Adipose tissue (tissue), 3 donors: Measurements from ENCODE around the gene GSC2. TPM values are rescaled to one million over a fixed set of nuclear protein-coding genes. Genes with fewer than 3 reads are reported as not detected.

Experiments
- H3K27ac ChIP-seq: one replicate; pipeline ENCODE4 v1.5.1; 2013; ENCODE audit warnings: low read depth, low read length
- WGBS, 3 donors: extraction: QIAGEN DNeasy Blood & Tissue Kit; methylation state at CpG; one replicate each; pipeline ENCODE4 v1.1.7; 2013; 5-methylcytosine and 5-hydroxymethylcytosine counted together
- polyA plus RNA-seq, 3 donors: library from polyadenylated mRNA; stranded (reverse); fragments of 200-250 nt; gene quantifications; one replicate each; pipeline ENCODE4 v1.2.3, GENCODE V29; 2013
- donor health status: healthy with polysubstance abuse.
- donor health status: Bipolar disorder and iron deficiency.
- donor health status: healthy.

GSC2 gene
- polyA plus RNA-seq, 3 donors = not detected

DNA sequence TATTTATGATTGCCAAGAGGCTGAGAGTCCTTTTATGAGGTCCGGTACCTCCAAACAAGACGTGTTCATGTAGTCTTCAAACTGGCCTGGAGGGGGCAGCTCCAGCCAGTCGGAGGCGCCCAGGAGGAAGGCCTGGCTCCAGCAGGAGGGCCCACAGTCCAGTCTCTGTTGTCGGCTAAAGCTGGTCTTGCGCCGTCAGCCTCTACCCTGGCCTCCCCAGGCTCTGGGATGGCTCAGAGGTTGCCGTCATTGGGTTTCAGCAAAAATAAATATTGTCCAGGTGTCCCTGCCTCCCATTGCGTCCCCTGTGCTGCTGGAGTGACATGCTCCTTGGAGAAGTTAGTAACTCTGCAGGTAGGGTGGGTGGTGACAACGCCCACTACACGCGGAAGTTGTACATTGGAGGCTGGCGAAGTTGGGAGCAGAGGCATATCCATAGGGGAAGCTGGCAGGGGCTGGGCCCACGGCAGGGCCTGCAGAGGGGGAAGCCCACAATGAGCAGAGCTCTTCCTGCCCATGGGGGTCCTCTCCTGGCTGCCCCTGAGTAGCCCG lies 29.5 kb upstream of the GSC2 start:
- 25 to 37% (median 32%) methylated on average over 15 of the region's 15 CpGs for WGBS, 3 donors
- H3K27ac ChIP-seq = no peak overlapping the region

DNA sequence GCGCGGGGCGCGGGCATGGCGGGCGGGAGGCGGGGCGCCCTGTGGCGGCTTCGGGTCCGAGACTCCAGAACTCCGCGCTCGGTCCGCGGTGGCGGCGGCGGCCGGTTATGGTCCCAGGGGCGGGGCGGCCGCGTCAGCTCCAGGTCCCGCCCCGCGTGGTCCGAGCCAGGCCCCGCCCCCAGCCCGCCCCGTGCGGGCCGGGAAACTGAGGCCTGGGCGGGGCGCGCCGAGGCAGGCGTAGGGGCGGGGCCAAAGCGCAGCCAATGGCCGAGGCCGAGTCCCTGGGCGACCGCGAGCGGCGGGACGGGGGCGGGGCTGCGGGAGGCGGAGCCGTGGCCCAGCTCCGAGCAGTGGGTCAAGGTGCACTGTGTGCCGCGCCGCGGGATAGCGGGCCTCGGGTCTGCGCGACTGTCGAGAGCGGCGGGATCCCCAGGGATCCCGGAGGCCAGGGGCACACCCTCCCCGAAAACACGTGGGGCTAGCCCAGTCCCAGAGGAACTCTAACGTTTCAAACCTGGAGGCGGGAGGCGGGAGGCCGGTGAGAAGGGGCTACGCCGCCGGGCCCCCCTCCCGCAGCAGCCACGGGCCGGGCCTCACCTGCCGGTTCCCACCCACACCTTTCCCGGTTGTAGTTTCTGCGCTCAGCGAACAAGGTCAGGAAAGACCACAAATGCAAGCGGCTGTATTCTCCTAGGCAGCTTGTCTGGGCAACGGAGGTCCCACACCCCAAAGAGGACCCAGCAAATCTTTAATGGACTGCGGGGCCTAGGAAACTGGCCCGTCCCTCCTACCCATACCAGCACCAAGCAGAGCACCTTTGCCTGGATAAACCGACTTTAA lies 28.8 kb upstream of the GSC2 start, which contains the start of gene SLC25A1:
SLC25A1 (minus strand) TSS at position 80 of the 840 bp plus-strand sequence; CDS start at position 17, 63 bp downstream.
- no peak within 1 kb of the TSS for H3K27ac ChIP-seq

DNA sequence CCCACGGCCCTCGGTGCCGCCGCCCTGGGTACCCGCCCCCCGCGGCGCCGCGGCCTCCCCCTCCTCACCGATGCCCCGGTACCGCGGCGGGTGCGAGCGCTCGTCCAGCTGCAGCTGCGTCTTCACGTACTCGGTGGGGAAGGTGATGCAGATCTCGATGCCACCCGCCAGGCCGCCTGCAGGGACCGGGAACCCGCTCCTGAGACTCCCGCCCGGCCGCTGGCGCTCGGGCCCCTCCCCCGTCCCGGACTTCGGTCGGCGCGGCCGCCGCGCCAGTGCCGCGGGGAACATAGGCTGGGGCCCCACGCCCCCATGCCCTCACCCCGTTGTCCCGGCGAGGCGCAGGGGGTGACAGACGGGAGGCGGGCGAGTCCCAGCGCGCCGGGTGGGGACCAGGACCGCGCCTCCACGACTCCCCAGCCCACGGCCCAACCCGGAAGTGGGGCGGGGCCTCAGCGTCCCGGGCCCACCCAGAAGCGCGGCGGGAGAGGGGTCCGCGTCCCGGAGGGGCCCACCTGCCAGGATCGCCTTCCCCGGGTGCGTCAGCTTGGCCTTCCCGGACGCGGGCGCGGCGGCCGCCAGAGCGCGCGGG lies 28.1 kb upstream of the GSC2 start:
- WGBS, 3 donors = 0 to 1% (median 1%) methylated on average over 49 to 80 of the region's 80 CpGs
- H3K27ac ChIP-seq = no peak overlapping the region

More for the DNA sequence above, 28.8 kb upstream of the GSC2 start, which contains the start of gene SLC25A1:
- WGBS, 3 donors = 0 to 1% (median 1%) methylated on average over 67 to 86 of the region's 86 CpGs

DNA sequence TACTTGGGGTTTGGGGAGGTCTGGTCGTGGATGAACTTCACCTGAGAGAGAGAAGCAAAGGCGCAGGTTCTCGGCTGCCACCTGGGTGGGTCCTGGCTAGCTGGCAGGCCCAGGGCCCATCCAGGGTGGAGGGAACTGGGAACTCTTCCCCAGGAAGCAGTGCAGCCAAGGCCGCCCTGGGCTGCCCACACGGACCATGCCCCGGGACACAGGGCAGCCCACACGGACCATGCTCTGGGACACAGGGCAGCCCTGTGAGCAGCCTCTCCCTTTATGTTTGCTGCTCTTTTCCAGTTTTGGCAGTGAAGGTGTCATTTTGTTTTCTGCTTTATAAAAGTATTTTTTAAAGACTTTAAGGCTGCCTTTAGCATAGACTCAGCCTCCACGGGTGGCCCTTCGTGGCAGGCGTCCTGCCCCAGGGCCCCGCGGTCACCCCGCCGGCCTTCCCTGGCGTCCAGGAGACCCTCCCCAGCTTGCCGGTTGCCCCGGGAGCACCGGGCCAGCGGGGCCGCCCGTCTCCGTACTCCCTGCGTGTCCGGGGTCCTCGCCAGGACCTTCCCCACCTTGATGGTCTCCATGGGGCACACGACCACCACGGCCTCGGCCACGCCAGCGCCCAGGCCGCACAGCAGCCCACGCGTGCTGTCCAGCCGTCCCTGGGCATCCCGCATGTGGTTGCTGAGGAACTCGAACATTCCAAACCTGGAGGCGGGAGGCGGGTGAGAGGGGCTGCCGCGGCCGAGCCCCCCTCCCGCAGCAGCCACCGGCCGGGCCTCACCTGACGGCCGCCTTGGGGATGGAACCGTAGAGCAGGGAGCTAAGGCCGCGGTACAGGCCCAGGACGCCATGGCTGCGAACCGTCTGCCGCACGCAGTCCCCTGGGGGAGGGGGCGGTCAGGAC lies 27.3 kb upstream of the GSC2 start:
- WGBS, 3 donors = 27 to 33% (median 28%) methylated on average over 54 to 55 of the region's 55 CpGs
- no peak overlapping the region for H3K27ac ChIP-seq

DNA sequence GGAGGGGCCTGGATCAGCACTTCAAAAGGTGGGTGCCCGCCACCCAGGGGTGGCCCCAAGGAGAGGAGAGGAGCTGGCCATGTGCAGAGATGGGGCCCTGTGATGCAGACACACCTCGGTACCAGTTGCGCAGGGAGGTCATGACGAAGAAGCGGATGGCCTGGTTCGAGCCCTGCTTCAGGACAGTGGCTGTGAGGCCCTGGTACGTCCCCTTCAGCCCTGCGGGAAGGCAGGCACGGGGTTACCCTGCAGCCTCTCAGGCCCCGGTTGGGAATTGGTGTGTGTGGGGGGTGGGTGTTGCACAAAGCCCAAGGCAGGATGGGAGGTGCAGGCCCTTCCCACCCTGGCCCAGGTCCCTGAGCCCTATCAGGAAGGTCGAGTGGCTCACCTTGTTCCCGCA lies 26.6 kb upstream of the GSC2 start:
- WGBS, 3 donors = 75 to 85% (median 78%) methylated on average over 12 of the region's 12 CpGs
- no peak overlapping the region for H3K27ac ChIP-seq

DNA sequence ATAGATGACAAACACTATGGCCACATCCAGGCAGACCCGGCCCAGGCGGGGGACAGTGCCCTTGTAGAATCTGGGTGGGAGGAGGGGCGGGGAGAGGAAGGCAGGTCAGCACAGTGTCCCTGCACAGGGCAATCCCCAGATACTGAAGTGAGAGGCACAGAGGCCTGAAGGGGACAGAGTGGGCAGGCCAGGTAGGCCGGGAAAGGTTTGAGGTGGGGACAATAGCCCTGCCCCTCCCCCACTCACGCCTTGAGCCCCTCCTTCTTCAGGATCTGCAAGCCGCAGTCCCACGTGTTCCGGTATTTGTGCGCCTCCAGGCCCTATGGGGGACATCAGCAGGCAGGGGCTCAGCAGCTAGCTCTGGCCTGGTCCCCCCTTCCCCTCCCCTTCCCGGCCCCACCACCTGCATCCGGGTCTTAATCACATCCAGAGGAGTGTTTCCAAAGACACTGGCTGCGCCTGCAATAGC lies 26.1 kb upstream of the GSC2 start:
- no peak overlapping the region for H3K27ac ChIP-seq

DNA sequence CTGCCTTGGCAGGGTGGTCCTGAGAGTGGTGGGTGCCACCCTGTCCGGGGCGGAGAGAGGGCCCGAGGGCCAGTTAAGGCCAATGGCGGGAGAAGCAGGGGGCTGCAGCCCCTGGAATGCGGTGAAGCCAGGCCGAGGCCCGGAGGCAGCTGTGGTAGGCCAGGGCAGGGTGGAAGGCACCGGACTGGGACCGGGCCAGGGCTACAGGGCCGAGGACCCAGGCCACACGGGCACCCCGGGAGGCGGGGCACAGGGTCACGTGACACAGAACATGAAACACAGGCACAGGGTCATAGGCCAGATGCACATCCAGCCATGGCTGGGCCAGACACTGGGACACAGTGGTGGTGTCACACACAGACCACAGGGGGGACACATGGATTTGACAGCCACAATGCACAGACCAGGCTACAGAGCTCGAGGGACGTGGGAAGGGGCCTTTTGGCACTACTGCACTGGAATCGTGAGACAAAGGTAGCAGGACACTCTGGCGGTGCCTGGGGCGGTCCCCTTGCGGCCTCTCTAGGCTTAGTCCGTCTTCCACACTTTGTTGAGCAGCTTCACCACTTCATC lies 25.6 kb upstream of the GSC2 start:
- H3K27ac ChIP-seq = no peak overlapping the region
- WGBS, 3 donors = 70 to 86% (median 78%) methylated on average over 17 to 21 of the region's 21 CpGs

More for the DNA sequence above, 26.1 kb upstream of the GSC2 start:
- WGBS, 3 donors = 68 to 78% (median 76%) methylated on average over 8 to 12 of the region's 12 CpGs

DNA sequence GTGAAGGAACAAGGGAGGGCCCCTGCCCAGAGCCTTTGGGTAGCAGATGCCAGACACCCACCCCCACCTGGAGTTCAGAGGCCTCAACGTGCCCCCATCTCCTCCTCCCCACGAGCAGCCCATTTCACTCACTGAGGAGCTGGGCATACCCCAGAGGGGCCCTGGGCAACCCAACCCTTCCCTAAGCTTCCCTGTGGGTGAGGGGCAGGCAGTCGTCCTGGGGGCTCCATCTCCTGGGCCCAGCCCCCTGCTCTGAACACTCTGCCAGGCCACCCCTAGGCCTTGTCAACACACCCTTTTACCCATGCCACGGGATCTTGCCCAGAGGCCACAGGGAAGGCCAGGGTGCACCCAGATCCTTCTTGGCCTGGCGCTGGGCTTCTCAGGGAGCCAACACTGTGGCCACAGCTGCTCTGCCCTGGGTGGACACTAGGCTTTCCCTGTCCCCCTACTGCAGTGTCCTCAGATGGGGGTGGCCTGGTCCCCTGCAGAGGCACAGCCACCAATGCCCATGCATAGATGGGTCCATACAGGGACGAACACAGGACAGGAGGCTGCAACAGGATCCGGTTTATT lies 25.0 kb upstream of the GSC2 start:
- WGBS, 3 donors = 67 to 76% (median 68%) methylated on average over 7 of the region's 7 CpGs
- H3K27ac ChIP-seq = no peak overlapping the region

DNA sequence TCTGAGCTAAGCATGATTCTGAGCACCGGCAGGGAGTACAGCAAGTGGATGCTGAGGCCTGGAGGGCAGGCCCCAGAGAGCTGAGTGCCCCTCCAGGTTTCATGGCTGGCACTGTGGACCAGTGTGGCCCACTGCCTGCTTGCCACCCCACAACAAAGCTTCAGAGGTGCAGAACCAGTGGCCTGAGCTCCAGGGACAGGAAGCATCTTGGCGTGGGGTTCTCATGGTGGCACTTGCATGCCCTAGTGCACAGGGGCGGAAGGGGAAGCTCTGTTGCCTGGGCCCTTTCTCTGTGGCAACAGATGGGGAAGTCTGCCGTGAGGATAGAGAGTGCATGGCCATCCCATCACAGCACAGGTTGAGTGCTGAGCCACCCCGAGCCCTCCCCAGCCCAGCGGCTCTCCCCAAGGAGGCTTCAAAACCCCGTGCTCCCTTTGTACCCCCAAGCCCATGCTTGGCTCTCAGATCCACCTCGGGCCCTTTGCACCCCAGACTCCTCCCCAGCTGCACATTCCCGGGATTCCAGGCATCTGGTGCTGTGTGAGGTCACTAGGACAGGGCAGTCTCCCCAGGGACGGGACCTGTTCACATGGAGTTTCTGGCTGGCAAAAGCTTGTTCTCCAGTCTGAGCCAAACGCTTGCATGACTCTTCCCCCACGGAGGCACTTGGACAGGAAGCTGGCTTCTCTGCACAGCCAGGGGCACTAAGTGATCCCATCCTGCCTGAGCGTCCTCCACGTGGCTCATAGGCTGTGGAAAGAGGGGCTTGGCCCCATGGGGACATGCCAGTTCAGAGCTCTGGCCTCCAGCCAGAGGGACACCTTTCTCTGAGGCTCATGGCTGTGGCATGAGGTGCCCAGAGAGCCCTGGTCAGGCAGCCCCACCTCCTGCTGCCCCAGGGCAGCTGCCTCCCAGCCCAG lies 24.3 kb upstream of the GSC2 start:
- no peak overlapping the region for H3K27ac ChIP-seq
- 38 to 46% (median 39%) methylated on average over 14 of the region's 14 CpGs for WGBS, 3 donors

DNA sequence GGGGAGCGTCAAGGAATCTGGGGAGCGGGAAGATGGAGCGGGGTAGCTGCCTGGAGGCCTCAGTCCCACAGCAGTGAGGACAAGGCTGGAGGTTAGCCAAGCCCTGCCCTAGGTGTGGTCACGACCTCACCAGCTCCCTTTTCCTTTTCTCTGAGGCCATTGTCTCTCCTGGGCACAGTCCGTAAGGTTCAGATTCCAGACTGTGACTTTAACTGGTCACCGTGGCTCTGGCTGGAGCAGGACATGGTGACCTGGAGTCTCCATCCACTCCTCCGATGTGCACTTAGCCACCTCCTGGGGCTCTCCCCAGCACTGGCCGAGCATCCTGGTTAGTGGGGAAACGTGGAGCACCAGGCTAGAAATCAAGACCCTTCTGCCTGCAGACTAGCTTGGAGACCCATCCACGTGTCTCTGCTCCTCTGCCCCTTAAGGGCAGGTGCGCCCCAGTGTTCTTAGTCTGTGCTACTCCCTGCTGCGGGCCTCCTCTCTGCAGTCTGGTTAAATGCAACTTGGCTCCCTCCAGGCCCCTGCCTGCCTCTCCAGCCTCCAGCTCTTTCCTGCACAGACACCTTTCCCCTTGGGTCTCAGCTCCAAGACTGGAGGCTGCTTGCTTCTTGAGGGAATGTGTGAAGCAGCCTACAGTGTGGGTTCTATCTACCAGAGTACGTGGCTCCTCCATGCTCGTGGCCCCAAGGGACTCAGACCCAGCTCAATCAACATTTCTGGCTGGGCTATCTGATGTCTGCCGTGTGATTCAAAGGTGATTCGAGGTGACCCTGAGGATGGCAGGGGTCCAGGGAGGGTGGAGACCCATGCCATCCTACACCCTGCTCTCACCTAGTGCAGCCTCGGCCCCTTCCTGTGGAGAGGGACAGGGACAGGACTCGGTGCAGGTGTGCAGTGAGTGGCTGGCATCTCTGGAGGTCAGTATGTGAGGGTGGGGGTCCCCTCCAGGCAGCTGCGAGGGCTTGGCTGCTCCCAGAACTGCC lies 23.2 kb upstream of the GSC2 start:
- H3K27ac ChIP-seq = no peak overlapping the region
- WGBS, 3 donors = 63 to 75% (median 64%) methylated on average over 19 of the region's 19 CpGs

DNA sequence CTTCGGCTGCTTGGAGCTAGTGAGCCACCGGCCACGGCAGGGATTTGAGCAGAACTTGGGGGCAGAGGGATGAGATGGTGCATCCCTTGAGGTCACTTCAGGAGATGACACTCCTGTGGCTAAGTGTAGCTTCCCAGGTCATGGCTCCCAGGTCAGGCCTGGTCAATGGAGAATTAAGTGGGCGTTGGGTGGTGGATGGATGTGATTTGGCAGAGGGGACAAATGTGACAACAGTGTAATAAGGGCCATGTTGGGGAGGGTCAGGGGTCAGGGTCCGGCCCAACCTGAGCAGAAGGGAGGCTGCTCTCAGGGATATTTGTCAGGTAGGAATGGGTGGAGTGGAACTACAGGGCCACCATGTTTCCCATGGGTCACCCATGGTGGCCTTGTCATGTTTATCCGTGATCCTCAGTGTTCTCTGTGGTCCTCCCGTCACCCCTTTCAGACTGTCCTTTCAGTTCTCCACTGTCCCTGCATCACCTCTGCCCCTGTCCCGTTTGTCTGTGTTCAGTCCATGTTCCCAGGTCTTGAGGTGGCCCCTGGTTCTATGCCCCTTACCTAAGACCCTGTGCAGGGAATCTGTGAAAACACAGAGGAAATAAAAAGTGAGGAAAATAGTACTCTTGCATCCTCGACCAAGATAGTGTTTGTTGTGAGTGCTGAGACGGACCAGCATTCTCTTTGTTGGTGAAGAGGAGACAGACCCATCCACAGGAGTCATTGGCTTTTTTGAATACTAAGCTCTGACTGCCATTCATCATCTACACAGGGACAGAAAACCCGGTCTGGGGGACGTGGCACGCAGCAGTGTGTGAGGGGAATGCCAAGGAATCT lies 22.3 kb upstream of the GSC2 start:
- 34 to 39% (median 35%) methylated on average over 13 of the region's 13 CpGs for WGBS, 3 donors
- H3K27ac ChIP-seq = no peak overlapping the region

DNA sequence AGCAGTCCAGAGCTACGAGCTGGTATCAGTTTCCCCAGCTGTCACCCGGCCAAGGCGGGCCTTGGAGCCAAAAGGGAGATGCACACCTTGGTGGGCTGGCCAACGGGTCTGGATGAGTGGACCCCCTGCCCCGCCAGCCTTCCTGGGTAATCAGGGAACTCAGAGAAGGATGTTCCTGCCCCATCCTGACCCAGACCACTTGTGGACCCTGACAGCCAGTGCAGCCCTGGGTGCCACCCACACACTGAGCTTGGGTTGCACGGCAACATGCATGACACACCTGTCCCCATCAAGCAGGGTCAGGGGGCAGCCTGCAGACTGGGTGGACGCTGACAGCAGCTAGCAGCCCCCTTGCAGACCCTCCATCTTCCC lies 19.8 kb upstream of the GSC2 start:
- WGBS, 3 donors = 35 to 55% (median 44%) methylated on average over 7 of the region's 7 CpGs
- H3K27ac ChIP-seq = no peak overlapping the region

DNA sequence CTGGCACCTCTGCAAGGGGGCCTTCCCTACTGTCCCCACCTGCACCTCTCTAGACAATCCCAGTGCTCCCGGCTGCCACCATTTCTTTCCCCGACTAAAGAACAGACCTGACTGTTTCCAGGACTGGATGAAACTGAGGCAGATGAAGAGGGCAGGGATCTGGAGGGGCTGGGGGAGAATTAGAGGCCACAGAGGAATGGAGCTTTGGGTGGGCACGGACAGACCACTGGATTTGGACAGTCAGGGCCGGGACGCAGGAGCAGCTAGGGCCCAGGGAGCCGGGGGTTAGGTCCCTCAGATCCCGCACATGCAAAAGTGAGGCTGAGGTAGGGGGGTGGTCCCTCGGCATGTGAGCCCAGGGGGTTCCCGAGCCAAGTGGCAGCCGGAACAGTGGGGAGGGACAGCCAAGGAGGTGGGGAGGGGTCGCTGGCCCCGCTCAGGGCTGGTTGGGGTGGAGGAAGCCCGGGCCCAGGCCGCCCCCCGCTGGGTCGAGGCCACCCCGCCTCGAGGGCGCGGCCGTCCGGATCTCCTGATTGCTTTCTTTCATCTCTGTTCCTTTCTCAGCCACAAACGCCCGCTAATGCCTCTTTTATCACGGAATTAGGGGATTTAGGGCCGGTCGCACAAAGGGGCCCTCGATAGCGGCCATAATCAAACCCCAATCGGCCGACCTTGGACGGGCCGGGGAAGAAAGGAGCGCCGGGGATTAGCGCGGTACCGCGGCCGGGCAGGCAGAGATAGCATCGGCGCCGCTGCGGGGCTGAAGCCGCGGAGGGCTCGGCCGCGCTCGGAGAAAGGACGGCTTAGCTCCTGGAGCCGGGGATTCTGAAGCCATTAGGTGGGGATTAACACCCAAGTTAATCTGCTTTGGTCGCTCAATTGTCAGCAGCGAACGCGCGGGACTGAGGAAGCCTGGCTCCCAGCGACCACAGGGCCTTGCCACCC lies 19.2 kb upstream of the GSC2 start:
- WGBS, 3 donors = 4 to 7% (median 7%) methylated on average over 56 to 58 of the region's 58 CpGs
- no peak overlapping the region for H3K27ac ChIP-seq
